ENCODE measurements around the gene LAMC2.

DNA sequence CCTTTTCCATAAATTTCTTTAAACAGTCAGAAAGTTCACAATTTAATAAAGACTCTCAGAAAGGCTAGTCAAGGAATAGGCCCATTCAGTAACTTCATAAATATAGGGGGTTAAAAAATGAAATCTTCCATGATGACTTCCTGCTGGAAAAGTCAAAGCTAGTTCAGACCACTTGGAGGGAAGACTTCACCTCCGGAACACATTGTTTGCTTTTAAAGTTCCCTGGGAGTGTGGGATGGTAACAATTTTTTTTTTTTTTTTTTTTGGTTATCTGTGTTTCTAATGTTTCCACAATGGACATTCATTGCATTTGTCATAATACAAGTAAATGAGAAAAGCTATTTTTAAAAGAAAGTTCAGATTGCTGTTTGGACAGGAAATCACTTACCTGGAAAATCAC, 18.4 kb upstream of the LAMC2 start:
- no peak for TF ChIP-seq EZH2phosphoT487 (conservative IDR thresholded peaks at IDR 0.05; ENCODE audit: low read length)
- TF ChIP-seq, protein P1, sequence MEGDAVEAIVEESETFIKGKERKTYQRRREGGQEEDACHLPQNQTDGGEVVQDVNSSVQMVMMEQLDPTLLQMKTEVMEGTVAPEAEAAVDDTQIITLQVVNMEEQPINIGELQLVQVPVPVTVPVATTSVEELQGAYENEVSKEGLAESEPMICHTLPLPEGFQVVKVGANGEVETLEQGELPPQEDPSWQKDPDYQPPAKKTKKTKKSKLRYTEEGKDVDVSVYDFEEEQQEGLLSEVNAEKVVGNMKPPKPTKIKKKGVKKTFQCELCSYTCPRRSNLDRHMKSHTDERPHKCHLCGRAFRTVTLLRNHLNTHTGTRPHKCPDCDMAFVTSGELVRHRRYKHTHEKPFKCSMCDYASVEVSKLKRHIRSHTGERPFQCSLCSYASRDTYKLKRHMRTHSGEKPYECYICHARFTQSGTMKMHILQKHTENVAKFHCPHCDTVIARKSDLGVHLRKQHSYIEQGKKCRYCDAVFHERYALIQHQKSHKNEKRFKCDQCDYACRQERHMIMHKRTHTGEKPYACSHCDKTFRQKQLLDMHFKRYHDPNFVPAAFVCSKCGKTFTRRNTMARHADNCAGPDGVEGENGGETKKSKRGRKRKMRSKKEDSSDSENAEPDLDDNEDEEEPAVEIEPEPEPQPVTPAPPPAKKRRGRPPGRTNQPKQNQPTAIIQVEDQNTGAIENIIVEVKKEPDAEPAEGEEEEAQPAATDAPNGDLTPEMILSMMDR (IDR thresholded peaks at IDR 0.05; ENCODE audit: insufficient read depth, low read length, poor library complexity, severe bottlenecking): no peak

Data from SU-DHL-6 (cell line).